Stimulated activated CD8-positive, alpha-beta memory T cell treated with anti-CD3 and anti-CD28 coated beads, Interleukin-4, amount 100 ng/mL, for 24 hours (primary cell): ENCODE results near the gene OSER1.
"Not testable (repeated sequence)": the region's sequence is repeated elsewhere in the genome, so short reads cannot be mapped to it uniquely, and the experiment has no call there.

Experiments used
- DNase-seq: peaks from one replicate; pipeline ENCODE4 v3.0.0-alpha.2; 2020; ENCODE audit warnings: low read depth

OSER1 gene

GRCh38 chr20:44200983-44201382 lies 9.6 kb downstream of the OSER1 start:
- no peak for DNase-seq

- no peak for DNase-seq
Observed at GRCh38 chr20:44200371-44200770, 10.2 kb downstream of the OSER1 start.

- no peak for DNase-seq
Observed at GRCh38 chr20:44199877-44200276, 10.7 kb downstream of the OSER1 start.

GRCh38 chr20:44198872-44199271 lies 11.7 kb downstream of the OSER1 start:
- DNase-seq = no peak

- DNase-seq = no peak
Observed at GRCh38 chr20:44196271-44196670, 14.3 kb downstream of the OSER1 start.

GRCh38 chr20:44195605-44196004 lies 15.0 kb downstream of the OSER1 start:
- DNase-seq = no peak

GRCh38 chr20:44193801-44194200 lies 16.8 kb downstream of the OSER1 start:
- no peak for DNase-seq

- not testable (repeated sequence) for DNase-seq
Observed at GRCh38 chr20:44191640-44192039, 18.9 kb downstream of the OSER1 start.

- peak; percentile 9 for DNase-seq
Observed at GRCh38 chr20:44190197-44190852, 20.2 kb downstream of the OSER1 start.

- no peak for DNase-seq
Observed at GRCh38 chr20:44188752-44189151, 21.8 kb downstream of the OSER1 start.

GRCh38 chr20:44187772-44188709 lies 22.5 kb downstream of the OSER1 start:
- no peak for DNase-seq

- no peak for DNase-seq
Observed at GRCh38 chr20:44187054-44187771, 23.4 kb downstream of the OSER1 start, which contains the start of gene JPH2. JPH2 (minus strand) TSS chr20:44187188; CDS start chr20:44186705, 483 bp downstream.

GRCh38 chr20:44186674-44187053 lies 23.9 kb downstream of the OSER1 start:
- no peak for DNase-seq

GRCh38 chr20:44186201-44186600 lies 24.4 kb downstream of the OSER1 start:
- DNase-seq = no peak

GRCh38 chr20:44185574-44185973 lies 25.0 kb downstream of the OSER1 start:
- DNase-seq = no peak

GRCh38 chr20:44183282-44183681 lies 27.3 kb downstream of the OSER1 start:
- DNase-seq = no peak

- no peak for DNase-seq
Observed at GRCh38 chr20:44182863-44183262, 27.7 kb downstream of the OSER1 start.

GRCh38 chr20:44182135-44182765 lies 28.3 kb downstream of the OSER1 start:
- no peak for DNase-seq

- no peak for DNase-seq
Observed at GRCh38 chr20:44181611-44182010, 29.0 kb downstream of the OSER1 start.

GRCh38 chr20:44180814-44181213 lies 29.8 kb downstream of the OSER1 start:
- no peak for DNase-seq

GRCh38 chr20:44176833-44177534 lies 33.6 kb downstream of the OSER1 start:
- no peak for DNase-seq
